ENCODE data around the gene PRPF19.

Gene PRPF19

DNA sequence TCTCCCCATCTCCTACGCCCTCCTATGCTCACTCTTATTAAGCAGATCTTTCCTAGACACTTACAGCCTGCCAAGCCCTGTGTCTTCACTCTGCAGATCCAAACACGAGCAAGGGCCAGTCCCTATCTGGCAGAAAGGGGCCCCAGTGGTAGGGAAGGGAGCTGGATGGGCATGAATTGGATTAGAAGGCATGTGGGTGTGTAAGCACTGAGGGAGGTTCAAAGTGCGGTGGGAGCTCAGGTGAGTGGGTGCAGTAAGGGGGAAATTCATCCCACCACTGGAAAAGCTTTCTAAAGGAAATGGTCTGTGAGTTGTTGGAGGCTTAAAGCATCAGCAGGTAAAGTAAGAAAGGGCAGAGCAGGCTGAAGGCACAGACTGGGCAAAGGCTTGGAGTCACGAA lies 23.4 kb upstream of the PRPF19 start:
- TF ChIP-seq, protein P1, sequence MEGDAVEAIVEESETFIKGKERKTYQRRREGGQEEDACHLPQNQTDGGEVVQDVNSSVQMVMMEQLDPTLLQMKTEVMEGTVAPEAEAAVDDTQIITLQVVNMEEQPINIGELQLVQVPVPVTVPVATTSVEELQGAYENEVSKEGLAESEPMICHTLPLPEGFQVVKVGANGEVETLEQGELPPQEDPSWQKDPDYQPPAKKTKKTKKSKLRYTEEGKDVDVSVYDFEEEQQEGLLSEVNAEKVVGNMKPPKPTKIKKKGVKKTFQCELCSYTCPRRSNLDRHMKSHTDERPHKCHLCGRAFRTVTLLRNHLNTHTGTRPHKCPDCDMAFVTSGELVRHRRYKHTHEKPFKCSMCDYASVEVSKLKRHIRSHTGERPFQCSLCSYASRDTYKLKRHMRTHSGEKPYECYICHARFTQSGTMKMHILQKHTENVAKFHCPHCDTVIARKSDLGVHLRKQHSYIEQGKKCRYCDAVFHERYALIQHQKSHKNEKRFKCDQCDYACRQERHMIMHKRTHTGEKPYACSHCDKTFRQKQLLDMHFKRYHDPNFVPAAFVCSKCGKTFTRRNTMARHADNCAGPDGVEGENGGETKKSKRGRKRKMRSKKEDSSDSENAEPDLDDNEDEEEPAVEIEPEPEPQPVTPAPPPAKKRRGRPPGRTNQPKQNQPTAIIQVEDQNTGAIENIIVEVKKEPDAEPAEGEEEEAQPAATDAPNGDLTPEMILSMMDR (IDR thresholded peaks at IDR 0.05; ENCODE audit: extremely low read depth, insufficient read depth, missing control alignments), result no peak
- in situ Hi-C loops (cut with MboI; ENCODE audit: low pct_unique_long_range_greater_than_20kb, low sequenced_read_pairs, unreplicated experiment), result no loop called here
- DNase-seq (ENCODE audit: low spot score), result no peak

DNA sequence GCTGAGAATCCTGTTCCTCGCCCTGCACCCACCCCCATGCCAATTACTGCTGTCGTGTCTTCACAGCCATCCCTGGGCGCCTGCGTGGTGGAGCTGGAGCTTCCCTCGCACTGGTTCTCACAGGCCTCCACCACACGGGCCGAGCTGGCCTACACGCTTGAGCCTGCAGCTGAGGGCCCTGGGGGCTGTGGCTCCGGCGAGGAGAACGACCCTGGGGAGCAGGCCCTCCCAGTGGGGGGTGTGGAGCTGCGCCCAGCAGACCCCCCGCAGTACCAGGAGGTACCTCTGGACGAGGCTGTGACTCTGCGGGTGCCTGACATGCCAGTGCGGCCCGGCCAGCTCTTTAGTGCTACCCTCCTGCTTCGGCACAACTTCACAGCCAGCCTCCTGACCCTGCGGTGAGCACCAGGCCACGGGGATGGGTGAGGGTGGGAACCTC lies 22.2 kb upstream of the PRPF19 start:
- in situ Hi-C loops (cut with MboI; ENCODE audit: low pct_unique_long_range_greater_than_20kb, low sequenced_read_pairs, unreplicated experiment), result no loop called here
- DNase-seq (ENCODE audit: low spot score), result no peak
- TF ChIP-seq, protein P1 (IDR thresholded peaks at IDR 0.05; ENCODE audit: extremely low read depth, insufficient read depth, missing control alignments), result no peak

DNA sequence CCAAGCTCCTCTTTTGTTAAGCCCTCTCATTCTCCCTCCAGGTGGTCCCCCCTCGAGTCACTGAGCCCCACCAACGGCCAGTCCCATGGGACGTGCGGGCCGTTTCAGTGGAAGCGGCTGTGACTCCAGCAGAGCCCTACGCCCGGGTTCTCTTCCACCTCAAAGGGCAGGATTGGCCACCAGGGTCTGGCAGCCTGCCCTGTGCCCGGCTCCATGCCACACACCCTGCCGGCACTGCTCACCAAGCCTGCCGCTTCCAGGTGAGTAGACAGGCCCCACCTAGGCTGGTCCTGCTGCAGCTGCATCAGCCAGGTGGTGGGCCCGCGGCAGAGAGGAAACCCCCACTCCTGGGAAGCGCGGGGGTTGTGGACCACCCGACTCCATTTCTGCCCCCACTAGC lies 21.2 kb upstream of the PRPF19 start:
- DNase-seq (ENCODE audit: low spot score), result no peak
- TF ChIP-seq, protein P1 (IDR thresholded peaks at IDR 0.05; ENCODE audit: extremely low read depth, insufficient read depth, missing control alignments), result no peak
- in situ Hi-C loops (cut with MboI; ENCODE audit: low pct_unique_long_range_greater_than_20kb, low sequenced_read_pairs, unreplicated experiment), result no loop called here

DNA sequence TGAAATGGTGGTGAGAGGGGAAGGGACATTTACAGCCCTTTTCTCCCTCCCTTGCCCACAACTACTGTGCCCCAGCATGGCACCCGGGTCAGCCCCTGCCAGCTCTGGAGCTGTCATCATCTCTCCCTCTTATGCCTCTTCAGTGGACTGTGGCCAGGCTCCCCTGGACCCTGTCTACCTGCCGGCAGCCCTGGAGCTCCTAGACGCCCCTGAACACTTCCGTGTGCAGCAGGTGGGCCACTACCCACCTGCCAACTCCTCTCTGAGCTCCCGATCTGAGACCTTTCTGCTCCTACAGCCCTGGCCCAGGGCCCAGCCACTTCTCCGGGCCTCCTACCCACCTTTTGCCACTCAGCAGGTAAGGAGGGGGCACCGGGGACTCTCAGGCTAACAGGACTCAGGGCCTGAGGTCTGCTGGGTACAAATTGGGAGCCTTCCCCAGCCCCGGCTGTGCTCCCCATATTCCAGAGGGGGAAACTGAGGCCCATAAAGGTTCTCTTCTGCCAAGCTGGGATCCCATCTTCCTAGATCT lies 20.7 kb upstream of the PRPF19 start:
- no peak for DNase-seq (ENCODE audit: low spot score)
- TF ChIP-seq, protein P1 (IDR thresholded peaks at IDR 0.05; ENCODE audit: extremely low read depth, insufficient read depth, missing control alignments), result no peak
- in situ Hi-C loops (cut with MboI; ENCODE audit: low pct_unique_long_range_greater_than_20kb, low sequenced_read_pairs, unreplicated experiment), result no loop called here

DNA sequence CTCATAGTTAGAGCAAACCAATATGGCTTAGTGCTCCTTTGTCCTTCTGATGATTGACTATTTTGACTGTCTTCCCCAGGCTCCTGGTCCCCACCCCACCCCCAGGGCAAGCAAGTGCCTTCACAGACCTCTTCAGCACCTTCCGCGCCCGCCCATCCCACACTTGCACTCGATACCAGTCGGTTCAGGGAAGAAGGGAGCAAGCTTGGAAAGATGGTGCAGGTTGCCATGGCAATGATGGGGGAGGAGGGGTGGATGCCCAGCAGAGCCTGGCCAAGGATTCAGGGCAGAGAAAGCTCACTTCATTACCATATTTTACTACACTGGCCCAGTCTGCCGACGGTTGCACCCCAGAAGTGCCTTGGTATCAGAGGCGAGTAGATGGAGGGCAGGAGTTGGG lies 20.1 kb upstream of the PRPF19 start:
- DNase-seq (ENCODE audit: low spot score), result no peak
- in situ Hi-C loops (cut with MboI; ENCODE audit: low pct_unique_long_range_greater_than_20kb, low sequenced_read_pairs, unreplicated experiment), result no loop called here
- TF ChIP-seq, protein P1 (IDR thresholded peaks at IDR 0.05; ENCODE audit: extremely low read depth, insufficient read depth, missing control alignments), result no peak

DNA sequence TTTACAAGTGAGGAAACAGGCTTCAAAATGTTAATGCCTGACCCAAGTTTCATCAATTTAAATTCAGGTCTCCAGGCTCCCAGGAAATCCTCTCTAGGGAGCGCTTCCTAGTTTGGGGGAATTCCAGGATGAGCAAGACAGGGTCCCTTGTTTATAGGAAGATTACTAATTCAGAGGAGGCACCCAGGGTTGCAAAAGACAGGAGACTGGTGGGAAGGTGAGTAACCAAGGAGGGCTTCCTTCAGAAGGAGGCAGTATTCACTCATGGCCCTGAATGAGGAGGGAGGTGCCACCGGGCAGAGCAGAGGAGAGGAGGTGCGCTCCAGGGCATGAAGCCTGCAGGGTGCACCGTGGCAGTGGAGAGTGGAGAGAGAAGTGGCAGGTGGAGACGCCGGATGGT lies 19.5 kb upstream of the PRPF19 start:
- DNase-seq (ENCODE audit: low spot score), result no peak
- TF ChIP-seq, protein P1 (IDR thresholded peaks at IDR 0.05; ENCODE audit: extremely low read depth, insufficient read depth, missing control alignments), result no peak
- in situ Hi-C loops (cut with MboI; ENCODE audit: low pct_unique_long_range_greater_than_20kb, low sequenced_read_pairs, unreplicated experiment), result no loop called here

All from GM13977 (cell line).